Measurements from ENCODE around the gene BCORL1. TPM values are rescaled to one million over a fixed set of nuclear protein-coding genes. Genes with fewer than 3 reads are reported as not detected.

Gene BCORL1
- total and polyA plus RNA-seq, 2 donors (not counting 3 experiments of a cell fraction or from before 2014, with no cell fraction given) = 1.8 to 13.1 TPM

DNA sequence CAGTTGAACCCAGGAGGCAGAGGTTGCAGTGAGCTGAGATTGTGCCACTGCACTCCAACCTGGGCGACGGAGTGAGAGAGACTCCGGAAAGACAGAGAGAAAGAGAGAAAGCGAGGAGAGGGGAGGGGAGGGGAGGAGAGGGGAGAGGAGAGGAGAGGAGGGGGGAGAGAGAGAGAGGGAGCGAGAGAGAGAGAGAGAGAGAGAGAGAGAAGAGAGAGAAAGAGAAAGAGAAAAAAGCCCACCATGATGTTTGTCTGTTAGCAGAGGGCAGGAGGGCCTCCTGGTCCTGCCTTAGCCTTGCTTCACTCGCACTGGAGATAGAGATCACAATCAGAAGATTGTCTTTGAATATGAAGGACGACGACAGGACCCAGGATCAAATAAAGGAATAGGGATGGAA lies 18.7 kb upstream of the BCORL1 start:
- no peak for DNase-seq (ENCODE audit: low read depth, low spot score)
- Histone ChIP-seq H3K4me1 (ENCODE audit: control insufficient read depth, extremely low read depth, insufficient read depth, low read length) (peaks cover 6% of the 10 kb centered on the region), H3K9me1 (replicated peaks; ENCODE audit: control insufficient read depth, extremely low read depth, insufficient read depth, low read length) (no peaks in the 10 kb centered on the region), H3K4me2 (ENCODE audit: insufficient read depth, low read length) (no peak overlapping the region), H3K4me3 (replicated peaks in 1 of 3; ENCODE audit: insufficient read depth in 1 of 3, low read depth in 1 of 3, low read length in 3 of 3) (no peak overlapping the region), H3K9me3 (replicated peaks; ENCODE audit: control insufficient read depth, insufficient read depth, low read length) (no peaks in the 10 kb centered on the region), H4K20me1 (replicated peaks; ENCODE audit: control insufficient read depth, extremely low read depth, insufficient read depth, low read length) (no peaks in the 10 kb centered on the region), H3K79me2 (ENCODE audit: control insufficient read depth, insufficient read depth, low read length) (no peaks in the 10 kb centered on the region), H3K9ac (replicated peaks; ENCODE audit: extremely low read depth, insufficient read depth, low read length) (no peak overlapping the region), H3K27ac (ENCODE audit: insufficient read depth, low read depth, low read length) (no peak overlapping the region), H3K27me3 (ENCODE audit: control insufficient read depth in 2 of 2, insufficient read depth in 2 of 2, low read length in 2 of 2) (no peaks in the 10 kb centered on the region), H2AFZ (ENCODE audit: low read depth, low read length) (no peak overlapping the region), H3K36me3 (ENCODE audit: control insufficient read depth in 2 of 2, extremely low read depth in 1 of 2, insufficient read depth in 2 of 2, low read length in 2 of 2) (no peaks in the 10 kb centered on the region)
- TF ChIP-seq, protein P1, sequence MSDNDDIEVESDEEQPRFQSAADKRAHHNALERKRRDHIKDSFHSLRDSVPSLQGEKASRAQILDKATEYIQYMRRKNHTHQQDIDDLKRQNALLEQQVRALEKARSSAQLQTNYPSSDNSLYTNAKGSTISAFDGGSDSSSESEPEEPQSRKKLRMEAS (IDR thresholded peaks at IDR 0.05; ENCODE audit: insufficient read depth, insufficient read length) = no peak
- TF ChIP-seq POLR2A (IDR thresholded peaks at IDR 0.05; ENCODE audit: low read depth, low read length) (no peak), MYC (IDR thresholded peaks at IDR 0.05; ENCODE audit: low read depth, low read length) (no peak), POLR2AphosphoS5 (IDR thresholded peaks at IDR 0.05; ENCODE audit: insufficient read depth, low read depth, low read length) (no peak), FOS (IDR thresholded peaks at IDR 0.05; ENCODE audit: borderline replicate concordance, insufficient read depth, low read length) (no peak), GATA2 (IDR thresholded peaks at IDR 0.05; ENCODE audit: insufficient read depth, insufficient read length, low read depth, low read length) (no peak), JUN (IDR thresholded peaks at IDR 0.05; ENCODE audit: borderline replicate concordance, insufficient read depth, insufficient read length, low read depth) (no peak), EZH2 (IDR thresholded peaks at IDR 0.05; ENCODE audit: borderline replicate concordance, low read depth, low read length, severe bottlenecking) (no peak)
- TF ChIP-seq, protein P2, sequence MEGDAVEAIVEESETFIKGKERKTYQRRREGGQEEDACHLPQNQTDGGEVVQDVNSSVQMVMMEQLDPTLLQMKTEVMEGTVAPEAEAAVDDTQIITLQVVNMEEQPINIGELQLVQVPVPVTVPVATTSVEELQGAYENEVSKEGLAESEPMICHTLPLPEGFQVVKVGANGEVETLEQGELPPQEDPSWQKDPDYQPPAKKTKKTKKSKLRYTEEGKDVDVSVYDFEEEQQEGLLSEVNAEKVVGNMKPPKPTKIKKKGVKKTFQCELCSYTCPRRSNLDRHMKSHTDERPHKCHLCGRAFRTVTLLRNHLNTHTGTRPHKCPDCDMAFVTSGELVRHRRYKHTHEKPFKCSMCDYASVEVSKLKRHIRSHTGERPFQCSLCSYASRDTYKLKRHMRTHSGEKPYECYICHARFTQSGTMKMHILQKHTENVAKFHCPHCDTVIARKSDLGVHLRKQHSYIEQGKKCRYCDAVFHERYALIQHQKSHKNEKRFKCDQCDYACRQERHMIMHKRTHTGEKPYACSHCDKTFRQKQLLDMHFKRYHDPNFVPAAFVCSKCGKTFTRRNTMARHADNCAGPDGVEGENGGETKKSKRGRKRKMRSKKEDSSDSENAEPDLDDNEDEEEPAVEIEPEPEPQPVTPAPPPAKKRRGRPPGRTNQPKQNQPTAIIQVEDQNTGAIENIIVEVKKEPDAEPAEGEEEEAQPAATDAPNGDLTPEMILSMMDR (IDR thresholded peaks at IDR 0.05; ENCODE audit: extremely low read depth in 1 of 2, insufficient read depth in 1 of 2, low read depth in 1 of 2, low read length in 2 of 2) = no peak
- ChIA-PET POLR2A (no interaction called here), CTCF (no interaction called here)
- no peak for FAIRE-seq
- no TSS peak for BruUV-seq (replicated peaks)
- intact Hi-C loops (cut with micrococcal nuclease) (no loop called here), dilution Hi-C loops (cut with MboI; ENCODE audit: extremely low pct_ligation_motif_present, low sequenced_read_pairs) (no loop called here)

Data from endothelial cell of umbilical vein (primary cell).